Fibroblast of lung (primary cell): ENCODE measurements around the gene PSMC3.

ENCODE experiments used
- CTCF ChIP-seq, 2 donors: IDR thresholded peaks in 1 of 2; conservative IDR thresholded peaks in 1 of 2; 1 replicate in 1 of 2; 2 replicates in 1 of 2; pipeline ENCODE4 v1.5.1; 2011 to 2012; ENCODE audit warnings: low read length in 2 of 2, control low read depth in 1 of 2, inconsistent platforms in 1 of 2, low read depth in 1 of 2, mild to moderate bottlenecking in 1 of 2
- EZH2 ChIP-seq: IDR thresholded peaks from 2 replicates; pipeline ENCODE4 v1.5.1; 2012; ENCODE audit warnings: low read length, control low read depth, mild to moderate bottlenecking; ENCODE audit errors: missing control alignments

- TF ChIP-seq CTCF (conservative IDR thresholded peaks at IDR 0.05 in 1 of 2, IDR thresholded peaks at IDR 0.05 in 1 of 2; ENCODE audit: low read depth in 1 of 2, low read length in 2 of 2): no peak
- TF ChIP-seq EZH2: no peak
Measured at GRCh38 chr11:47413908-47414684, 12.1 kb downstream of the PSMC3 start.
